Measurements from ENCODE around the gene RPL18. TPM values are rescaled to one million over a fixed set of nuclear protein-coding genes. Genes with fewer than 3 reads are reported as not detected.
A peak's percentile ranks its signal among the peaks of the same experiment; 100 is the strongest.

The RPL18 gene
- total and polyA plus RNA-seq, 2 experiments from 2014 or later: 1,898 to 2,011 TPM

DNA sequence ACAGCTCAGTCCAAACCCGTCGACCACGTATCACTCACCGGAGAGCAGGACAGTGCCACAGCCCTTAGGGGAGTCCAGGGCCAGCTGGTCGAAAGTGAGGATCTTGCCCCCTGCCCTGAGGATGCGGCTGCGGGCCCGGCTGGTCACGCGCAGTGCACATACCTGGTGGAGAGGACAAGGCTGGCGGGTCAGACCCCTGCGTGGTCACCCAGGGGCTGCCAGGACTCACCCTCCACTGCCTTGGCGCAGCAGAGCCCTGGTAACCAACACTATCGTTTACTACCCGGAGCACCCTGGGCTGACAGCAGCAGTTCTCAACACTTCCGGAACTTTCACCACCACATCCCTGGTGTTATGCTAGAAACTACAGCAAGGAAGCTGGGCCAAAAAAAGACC lies 2.9 kb downstream of the RPL18 start:
- peak overlapping the region; percentile 97; the same call in 1 of the 2 replicates for H3K4me3 ChIP-seq
- no peak for DNase-seq (ENCODE audit: low spot score)
- H3K27ac Mint-ChIP-seq: peak overlapping the region; percentile 98
- H3K79me2 ChIP-seq (replicated peaks; ENCODE audit: insufficient read depth): peaks cover 40% of the 10 kb centered on the region
- H3K27ac ChIP-seq (ENCODE audit: low read depth): peak overlapping the region; percentile 99
- peaks cover 50% of the 10 kb centered on the region for H3K4me1 Mint-ChIP-seq
- no peaks in the 10 kb centered on the region for H3K9me2 ChIP-seq (ENCODE audit: insufficient read depth)
- no peak for ATAC-seq
- H3F3A ChIP-seq (replicated peaks; ENCODE audit: low read depth): peaks cover 52% of the 10 kb centered on the region
- H3K4me3 Mint-ChIP-seq: peak overlapping the region; percentile 93
- no peaks in the 10 kb centered on the region for H3K27me3 ChIP-seq (ENCODE audit: insufficient read depth)
- H3K4me2 ChIP-seq: peak overlapping the region; percentile 99; the same call in 1 of the 2 replicates
- TF ChIP-seq EZH2 (IDR thresholded peaks at IDR 0.05; ENCODE audit: low read depth, unreplicated experiment): no peak
- no peak for TF ChIP-seq CREB1 (CRISPR knock-in tag; IDR thresholded peaks at IDR 0.05; ENCODE audit: low read depth)
- no peak for TF ChIP-seq POLR2AphosphoS5 (IDR thresholded peaks at IDR 0.05; ENCODE audit: low read depth)
- no peak for TF ChIP-seq ZNF114 (CRISPR knock-in tag; IDR thresholded peaks at IDR 0.05)
- no peak for TF ChIP-seq STAT1 (IDR thresholded peaks at IDR 0.05; ENCODE audit: unreplicated experiment)
- TF ChIP-seq EZH2phosphoT487 (IDR thresholded peaks at IDR 0.05; ENCODE audit: unreplicated experiment): no peak
- TF ChIP-seq JUNB (IDR thresholded peaks at IDR 0.05; ENCODE audit: unreplicated experiment): no peak
- no peak for TF ChIP-seq NANOG (IDR thresholded peaks at IDR 0.05; ENCODE audit: borderline replicate concordance)
- TF ChIP-seq, protein P1, sequence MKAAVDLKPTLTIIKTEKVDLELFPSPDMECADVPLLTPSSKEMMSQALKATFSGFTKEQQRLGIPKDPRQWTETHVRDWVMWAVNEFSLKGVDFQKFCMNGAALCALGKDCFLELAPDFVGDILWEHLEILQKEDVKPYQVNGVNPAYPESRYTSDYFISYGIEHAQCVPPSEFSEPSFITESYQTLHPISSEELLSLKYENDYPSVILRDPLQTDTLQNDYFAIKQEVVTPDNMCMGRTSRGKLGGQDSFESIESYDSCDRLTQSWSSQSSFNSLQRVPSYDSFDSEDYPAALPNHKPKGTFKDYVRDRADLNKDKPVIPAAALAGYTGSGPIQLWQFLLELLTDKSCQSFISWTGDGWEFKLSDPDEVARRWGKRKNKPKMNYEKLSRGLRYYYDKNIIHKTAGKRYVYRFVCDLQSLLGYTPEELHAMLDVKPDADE (IDR thresholded peaks at IDR 0.05): no peak
- TF ChIP-seq, protein P2, sequence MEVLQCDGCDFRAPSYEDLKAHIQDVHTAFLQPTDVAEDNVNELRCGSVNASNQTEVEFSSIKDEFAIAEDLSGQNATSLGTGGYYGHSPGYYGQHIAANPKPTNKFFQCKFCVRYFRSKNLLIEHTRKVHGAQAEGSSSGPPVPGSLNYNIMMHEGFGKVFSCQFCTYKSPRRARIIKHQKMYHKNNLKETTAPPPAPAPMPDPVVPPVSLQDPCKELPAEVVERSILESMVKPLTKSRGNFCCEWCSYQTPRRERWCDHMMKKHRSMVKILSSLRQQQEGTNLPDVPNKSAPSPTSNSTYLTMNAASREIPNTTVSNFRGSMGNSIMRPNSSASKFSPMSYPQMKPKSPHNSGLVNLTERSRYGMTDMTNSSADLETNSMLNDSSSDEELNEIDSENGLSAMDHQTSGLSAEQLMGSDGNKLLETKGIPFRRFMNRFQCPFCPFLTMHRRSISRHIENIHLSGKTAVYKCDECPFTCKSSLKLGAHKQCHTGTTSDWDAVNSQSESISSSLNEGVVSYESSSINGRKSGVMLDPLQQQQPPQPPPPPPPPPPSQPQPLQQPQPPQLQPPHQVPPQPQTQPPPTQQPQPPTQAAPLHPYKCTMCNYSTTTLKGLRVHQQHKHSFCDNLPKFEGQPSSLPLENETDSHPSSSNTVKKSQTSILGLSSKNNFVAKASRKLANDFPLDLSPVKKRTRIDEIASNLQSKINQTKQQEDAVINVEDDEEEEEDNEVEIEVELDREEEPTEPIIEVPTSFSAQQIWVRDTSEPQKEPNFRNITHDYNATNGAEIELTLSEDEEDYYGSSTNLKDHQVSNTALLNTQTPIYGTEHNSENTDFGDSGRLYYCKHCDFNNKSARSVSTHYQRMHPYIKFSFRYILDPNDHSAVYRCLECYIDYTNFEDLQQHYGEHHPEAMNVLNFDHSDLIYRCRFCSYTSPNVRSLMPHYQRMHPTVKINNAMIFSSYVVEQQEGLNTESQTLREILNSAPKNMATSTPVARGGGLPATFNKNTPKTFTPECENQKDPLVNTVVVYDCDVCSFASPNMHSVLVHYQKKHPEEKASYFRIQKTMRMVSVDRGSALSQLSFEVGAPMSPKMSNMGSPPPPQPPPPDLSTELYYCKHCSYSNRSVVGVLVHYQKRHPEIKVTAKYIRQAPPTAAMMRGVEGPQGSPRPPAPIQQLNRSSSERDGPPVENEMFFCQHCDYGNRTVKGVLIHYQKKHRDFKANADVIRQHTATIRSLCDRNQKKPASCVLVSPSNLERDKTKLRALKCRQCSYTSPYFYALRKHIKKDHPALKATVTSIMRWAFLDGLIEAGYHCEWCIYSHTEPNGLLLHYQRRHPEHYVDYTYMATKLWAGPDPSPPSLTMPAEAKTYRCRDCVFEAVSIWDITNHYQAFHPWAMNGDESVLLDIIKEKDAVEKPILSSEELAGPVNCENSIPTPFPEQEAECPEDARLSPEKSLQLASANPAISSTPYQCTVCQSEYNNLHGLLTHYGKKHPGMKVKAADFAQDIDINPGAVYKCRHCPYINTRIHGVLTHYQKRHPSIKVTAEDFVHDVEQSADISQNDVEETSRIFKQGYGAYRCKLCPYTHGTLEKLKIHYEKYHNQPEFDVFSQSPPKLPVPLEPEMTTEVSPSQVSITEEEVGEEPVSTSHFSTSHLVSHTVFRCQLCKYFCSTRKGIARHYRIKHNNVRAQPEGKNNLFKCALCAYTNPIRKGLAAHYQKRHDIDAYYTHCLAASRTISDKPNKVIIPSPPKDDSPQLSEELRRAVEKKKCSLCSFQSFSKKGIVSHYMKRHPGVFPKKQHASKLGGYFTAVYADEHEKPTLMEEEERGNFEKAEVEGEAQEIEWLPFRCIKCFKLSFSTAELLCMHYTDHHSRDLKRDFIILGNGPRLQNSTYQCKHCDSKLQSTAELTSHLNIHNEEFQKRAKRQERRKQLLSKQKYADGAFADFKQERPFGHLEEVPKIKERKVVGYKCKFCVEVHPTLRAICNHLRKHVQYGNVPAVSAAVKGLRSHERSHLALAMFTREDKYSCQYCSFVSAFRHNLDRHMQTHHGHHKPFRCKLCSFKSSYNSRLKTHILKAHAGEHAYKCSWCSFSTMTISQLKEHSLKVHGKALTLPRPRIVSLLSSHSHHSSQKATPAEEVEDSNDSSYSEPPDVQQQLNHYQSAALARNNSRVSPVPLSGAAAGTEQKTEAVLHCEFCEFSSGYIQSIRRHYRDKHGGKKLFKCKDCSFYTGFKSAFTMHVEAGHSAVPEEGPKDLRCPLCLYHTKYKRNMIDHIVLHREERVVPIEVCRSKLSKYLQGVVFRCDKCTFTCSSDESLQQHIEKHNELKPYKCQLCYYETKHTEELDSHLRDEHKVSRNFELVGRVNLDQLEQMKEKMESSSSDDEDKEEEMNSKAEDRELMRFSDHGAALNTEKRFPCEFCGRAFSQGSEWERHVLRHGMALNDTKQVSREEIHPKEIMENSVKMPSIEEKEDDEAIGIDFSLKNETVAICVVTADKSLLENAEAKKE (CRISPR knock-in tag; IDR thresholded peaks at IDR 0.05): no peak
- TF ChIP-seq, protein P3, sequence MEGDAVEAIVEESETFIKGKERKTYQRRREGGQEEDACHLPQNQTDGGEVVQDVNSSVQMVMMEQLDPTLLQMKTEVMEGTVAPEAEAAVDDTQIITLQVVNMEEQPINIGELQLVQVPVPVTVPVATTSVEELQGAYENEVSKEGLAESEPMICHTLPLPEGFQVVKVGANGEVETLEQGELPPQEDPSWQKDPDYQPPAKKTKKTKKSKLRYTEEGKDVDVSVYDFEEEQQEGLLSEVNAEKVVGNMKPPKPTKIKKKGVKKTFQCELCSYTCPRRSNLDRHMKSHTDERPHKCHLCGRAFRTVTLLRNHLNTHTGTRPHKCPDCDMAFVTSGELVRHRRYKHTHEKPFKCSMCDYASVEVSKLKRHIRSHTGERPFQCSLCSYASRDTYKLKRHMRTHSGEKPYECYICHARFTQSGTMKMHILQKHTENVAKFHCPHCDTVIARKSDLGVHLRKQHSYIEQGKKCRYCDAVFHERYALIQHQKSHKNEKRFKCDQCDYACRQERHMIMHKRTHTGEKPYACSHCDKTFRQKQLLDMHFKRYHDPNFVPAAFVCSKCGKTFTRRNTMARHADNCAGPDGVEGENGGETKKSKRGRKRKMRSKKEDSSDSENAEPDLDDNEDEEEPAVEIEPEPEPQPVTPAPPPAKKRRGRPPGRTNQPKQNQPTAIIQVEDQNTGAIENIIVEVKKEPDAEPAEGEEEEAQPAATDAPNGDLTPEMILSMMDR (conservative IDR thresholded peaks at IDR 0.05; ENCODE audit: low read depth in 2 of 2): no peak
- TF ChIP-seq ZNF331 (CRISPR knock-in tag; IDR thresholded peaks at IDR 0.05; ENCODE audit: low read depth): no peak
- TF ChIP-seq, protein P4, sequence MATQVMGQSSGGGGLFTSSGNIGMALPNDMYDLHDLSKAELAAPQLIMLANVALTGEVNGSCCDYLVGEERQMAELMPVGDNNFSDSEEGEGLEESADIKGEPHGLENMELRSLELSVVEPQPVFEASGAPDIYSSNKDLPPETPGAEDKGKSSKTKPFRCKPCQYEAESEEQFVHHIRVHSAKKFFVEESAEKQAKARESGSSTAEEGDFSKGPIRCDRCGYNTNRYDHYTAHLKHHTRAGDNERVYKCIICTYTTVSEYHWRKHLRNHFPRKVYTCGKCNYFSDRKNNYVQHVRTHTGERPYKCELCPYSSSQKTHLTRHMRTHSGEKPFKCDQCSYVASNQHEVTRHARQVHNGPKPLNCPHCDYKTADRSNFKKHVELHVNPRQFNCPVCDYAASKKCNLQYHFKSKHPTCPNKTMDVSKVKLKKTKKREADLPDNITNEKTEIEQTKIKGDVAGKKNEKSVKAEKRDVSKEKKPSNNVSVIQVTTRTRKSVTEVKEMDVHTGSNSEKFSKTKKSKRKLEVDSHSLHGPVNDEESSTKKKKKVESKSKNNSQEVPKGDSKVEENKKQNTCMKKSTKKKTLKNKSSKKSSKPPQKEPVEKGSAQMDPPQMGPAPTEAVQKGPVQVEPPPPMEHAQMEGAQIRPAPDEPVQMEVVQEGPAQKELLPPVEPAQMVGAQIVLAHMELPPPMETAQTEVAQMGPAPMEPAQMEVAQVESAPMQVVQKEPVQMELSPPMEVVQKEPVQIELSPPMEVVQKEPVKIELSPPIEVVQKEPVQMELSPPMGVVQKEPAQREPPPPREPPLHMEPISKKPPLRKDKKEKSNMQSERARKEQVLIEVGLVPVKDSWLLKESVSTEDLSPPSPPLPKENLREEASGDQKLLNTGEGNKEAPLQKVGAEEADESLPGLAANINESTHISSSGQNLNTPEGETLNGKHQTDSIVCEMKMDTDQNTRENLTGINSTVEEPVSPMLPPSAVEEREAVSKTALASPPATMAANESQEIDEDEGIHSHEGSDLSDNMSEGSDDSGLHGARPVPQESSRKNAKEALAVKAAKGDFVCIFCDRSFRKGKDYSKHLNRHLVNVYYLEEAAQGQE (IDR thresholded peaks at IDR 0.05; ENCODE audit: unreplicated experiment): no peak
- peaks cover 43% of the 10 kb centered on the region for H3K27me3 Mint-ChIP-seq (ENCODE audit: insufficient read depth, low read depth, poor library complexity)
- H4K20me1 ChIP-seq (replicated peaks; ENCODE audit: insufficient read depth): peaks cover 21% of the 10 kb centered on the region
- no peaks in the 10 kb centered on the region; the same call in 1 of the 3 replicates for H3K9me3 Mint-ChIP-seq
- H3K4me1 ChIP-seq (ENCODE audit: insufficient read depth): peaks cover 39% of the 10 kb centered on the region
- no peak overlapping the region for H2AFZ ChIP-seq
- peaks cover 32% of the 10 kb centered on the region for H3K36me3 ChIP-seq (ENCODE audit: insufficient read depth)
- peaks cover 53% of the 10 kb centered on the region for H3K36me3 Mint-ChIP-seq (ENCODE audit: low read depth)
